Measurements from ENCODE around the gene CASZ1. TPM values are rescaled to one million over a fixed set of nuclear protein-coding genes. Genes with fewer than 3 reads are reported as not detected.

CASZ1 gene
- total RNA-seq, 1 donor from 2014 or later = 4.0 TPM

DNA sequence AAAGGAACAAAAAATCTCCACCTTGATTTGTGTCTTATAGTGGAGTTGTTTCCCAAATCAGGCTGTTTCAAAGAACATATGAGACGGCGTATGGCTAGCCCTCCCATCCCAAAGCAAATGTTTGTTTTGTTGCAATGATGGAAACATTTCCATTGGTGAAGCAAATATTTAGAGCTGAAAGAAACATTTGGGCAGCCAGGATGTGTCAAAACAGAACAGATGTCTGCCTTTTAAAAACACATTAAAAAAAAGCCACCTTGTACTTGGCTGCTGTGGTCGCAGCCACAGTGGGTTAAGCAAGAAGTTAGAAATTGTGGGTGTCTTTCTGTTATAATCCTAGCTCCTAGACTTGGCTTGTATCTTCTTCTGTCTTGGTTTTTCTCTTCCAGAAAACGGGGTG, 205.4 kb downstream of the CASZ1 start:
- no peak for DNase-seq (ENCODE audit: low read depth)
- Histone ChIP-seq H3K27me3 (ENCODE audit: insufficient read depth, low read length) (no peaks in the 10 kb centered on the region), H4K20me1 (ENCODE audit: insufficient read depth, low read length) (peaks cover 6% of the 10 kb centered on the region), H3K4me3 (ENCODE audit: insufficient read depth, low read depth, low read length) (no peak overlapping the region), H3K4me2 (ENCODE audit: low read length) (no peak overlapping the region), H3K27ac (ENCODE audit: low read depth, low read length) (no peak overlapping the region), H3K9me3 (ENCODE audit: insufficient read depth, low read depth, low read length) (no peaks in the 10 kb centered on the region), H3K9ac (ENCODE audit: low read length) (no peak overlapping the region), H3K79me2 (ENCODE audit: insufficient read depth, low read length) (no peaks in the 10 kb centered on the region), H3K36me3 (ENCODE audit: insufficient read depth, low read length) (no peaks in the 10 kb centered on the region), H3K4me1 (ENCODE audit: insufficient read depth, low read length) (no peaks in the 10 kb centered on the region), H2AFZ (ENCODE audit: low read depth, low read length) (no peak overlapping the region)
- no peak overlapping the region for H3K4me3 Mint-ChIP-seq (ENCODE audit: unreplicated experiment)
- no peak for FAIRE-seq
- TF ChIP-seq, protein P1, sequence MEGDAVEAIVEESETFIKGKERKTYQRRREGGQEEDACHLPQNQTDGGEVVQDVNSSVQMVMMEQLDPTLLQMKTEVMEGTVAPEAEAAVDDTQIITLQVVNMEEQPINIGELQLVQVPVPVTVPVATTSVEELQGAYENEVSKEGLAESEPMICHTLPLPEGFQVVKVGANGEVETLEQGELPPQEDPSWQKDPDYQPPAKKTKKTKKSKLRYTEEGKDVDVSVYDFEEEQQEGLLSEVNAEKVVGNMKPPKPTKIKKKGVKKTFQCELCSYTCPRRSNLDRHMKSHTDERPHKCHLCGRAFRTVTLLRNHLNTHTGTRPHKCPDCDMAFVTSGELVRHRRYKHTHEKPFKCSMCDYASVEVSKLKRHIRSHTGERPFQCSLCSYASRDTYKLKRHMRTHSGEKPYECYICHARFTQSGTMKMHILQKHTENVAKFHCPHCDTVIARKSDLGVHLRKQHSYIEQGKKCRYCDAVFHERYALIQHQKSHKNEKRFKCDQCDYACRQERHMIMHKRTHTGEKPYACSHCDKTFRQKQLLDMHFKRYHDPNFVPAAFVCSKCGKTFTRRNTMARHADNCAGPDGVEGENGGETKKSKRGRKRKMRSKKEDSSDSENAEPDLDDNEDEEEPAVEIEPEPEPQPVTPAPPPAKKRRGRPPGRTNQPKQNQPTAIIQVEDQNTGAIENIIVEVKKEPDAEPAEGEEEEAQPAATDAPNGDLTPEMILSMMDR (IDR thresholded peaks at IDR 0.05; ENCODE audit: insufficient read depth, low read depth, low read length) = no peak
- no peak for TF ChIP-seq EZH2 (IDR thresholded peaks at IDR 0.05; ENCODE audit: insufficient read depth, low read length)
- no peaks in the 10 kb centered on the region for H3K27me3 Mint-ChIP-seq (ENCODE audit: low read depth, unreplicated experiment)
- peaks cover 2% of the 10 kb centered on the region for H3K4me1 Mint-ChIP-seq (ENCODE audit: low read depth, unreplicated experiment)
- no peak overlapping the region for H3K27ac Mint-ChIP-seq (ENCODE audit: unreplicated experiment)
- no peaks in the 10 kb centered on the region for H3K9me3 Mint-ChIP-seq (ENCODE audit: unreplicated experiment)
- peaks cover 3% of the 10 kb centered on the region for H3K36me3 Mint-ChIP-seq (ENCODE audit: low read depth, unreplicated experiment)

DNA sequence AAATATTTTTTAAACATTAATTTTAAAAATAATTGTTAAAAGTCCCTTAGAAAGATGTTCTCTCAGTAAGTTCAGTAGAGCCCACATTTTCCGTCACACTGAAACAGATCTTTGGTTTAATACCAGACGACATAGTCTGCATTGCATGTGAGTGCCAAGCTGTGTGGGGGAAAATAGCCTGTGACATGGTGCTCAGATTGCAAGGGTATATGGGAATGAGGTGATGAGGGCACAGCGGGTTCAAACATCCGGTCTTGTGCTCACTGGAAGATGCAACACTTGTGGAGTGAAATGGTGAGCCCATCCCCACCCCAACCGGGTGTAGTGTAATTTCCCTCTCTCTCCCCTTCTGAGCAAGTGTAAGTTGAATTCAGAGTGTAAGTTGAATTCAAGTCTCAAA, 207.4 kb downstream of the CASZ1 start:
- Histone ChIP-seq H3K9ac (ENCODE audit: low read length) (no peak overlapping the region), H2AFZ (ENCODE audit: low read depth, low read length) (no peak overlapping the region), H3K9me3 (ENCODE audit: insufficient read depth, low read depth, low read length) (no peaks in the 10 kb centered on the region), H3K27me3 (ENCODE audit: insufficient read depth, low read length) (no peaks in the 10 kb centered on the region), H3K4me3 (ENCODE audit: insufficient read depth, low read depth, low read length) (no peak overlapping the region), H3K4me2 (ENCODE audit: low read length) (no peak overlapping the region), H3K36me3 (ENCODE audit: insufficient read depth, low read length) (no peaks in the 10 kb centered on the region), H3K4me1 (ENCODE audit: insufficient read depth, low read length) (no peaks in the 10 kb centered on the region), H3K79me2 (ENCODE audit: insufficient read depth, low read length) (no peaks in the 10 kb centered on the region), H4K20me1 (ENCODE audit: insufficient read depth, low read length) (peaks cover 6% of the 10 kb centered on the region), H3K27ac (ENCODE audit: low read depth, low read length) (no peak overlapping the region)
- Mint-ChIP-seq H3K27me3 (ENCODE audit: low read depth, unreplicated experiment) (no peaks in the 10 kb centered on the region), H3K36me3 (ENCODE audit: low read depth, unreplicated experiment) (no peaks in the 10 kb centered on the region), H3K4me3 (ENCODE audit: unreplicated experiment) (no peak overlapping the region), H3K9me3 (ENCODE audit: unreplicated experiment) (no peaks in the 10 kb centered on the region), H3K4me1 (ENCODE audit: low read depth, unreplicated experiment) (peaks cover 2% of the 10 kb centered on the region), H3K27ac (ENCODE audit: unreplicated experiment) (no peak overlapping the region)
- no peak for TF ChIP-seq EZH2 (IDR thresholded peaks at IDR 0.05; ENCODE audit: insufficient read depth, low read length)
- TF ChIP-seq, protein P1 (IDR thresholded peaks at IDR 0.05; ENCODE audit: insufficient read depth, low read depth, low read length) = no peak
- DNase-seq (ENCODE audit: low read depth) (no peak), FAIRE-seq (no peak)

DNA sequence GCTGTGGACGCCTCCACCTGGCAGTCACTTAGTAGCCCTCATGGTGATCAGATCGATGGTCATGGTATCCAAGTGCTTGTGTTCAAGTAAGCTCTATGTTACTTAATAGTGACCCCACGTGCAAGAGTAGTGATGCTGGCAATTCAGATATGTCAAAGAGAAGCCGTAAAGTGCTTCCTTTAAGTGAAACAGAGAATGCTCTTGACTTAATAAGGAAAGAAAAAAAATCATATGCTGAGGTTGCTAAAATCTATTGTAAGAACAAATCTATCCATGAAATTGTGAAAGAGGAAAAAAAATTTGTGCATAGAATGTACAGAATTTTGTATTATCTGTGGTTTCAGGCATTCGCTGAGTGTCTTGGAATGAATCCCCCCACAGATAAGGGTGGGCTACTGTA, 207.8 kb downstream of the CASZ1 start:
- no peak overlapping the region for H3K27ac ChIP-seq (ENCODE audit: low read depth, low read length)
- H4K20me1 ChIP-seq (ENCODE audit: insufficient read depth, low read length) = peaks cover 6% of the 10 kb centered on the region
- DNase-seq (ENCODE audit: low read depth) (no peak), FAIRE-seq (no peak)
- no peak overlapping the region for H3K4me3 ChIP-seq (ENCODE audit: insufficient read depth, low read depth, low read length)
- H3K9me3 ChIP-seq (ENCODE audit: insufficient read depth, low read depth, low read length) = no peaks in the 10 kb centered on the region
- peaks cover 2% of the 10 kb centered on the region for H3K4me1 Mint-ChIP-seq (ENCODE audit: low read depth, unreplicated experiment)
- H3K4me1 ChIP-seq (ENCODE audit: insufficient read depth, low read length) = no peaks in the 10 kb centered on the region
- H3K36me3 Mint-ChIP-seq (ENCODE audit: low read depth, unreplicated experiment) = no peaks in the 10 kb centered on the region
- H3K9ac ChIP-seq (ENCODE audit: low read length) = no peak overlapping the region
- H3K27ac Mint-ChIP-seq (ENCODE audit: unreplicated experiment) = no peak overlapping the region
- H3K36me3 ChIP-seq (ENCODE audit: insufficient read depth, low read length) = no peaks in the 10 kb centered on the region
- H3K79me2 ChIP-seq (ENCODE audit: insufficient read depth, low read length) = no peaks in the 10 kb centered on the region
- no peak overlapping the region for H2AFZ ChIP-seq (ENCODE audit: low read depth, low read length)
- no peaks in the 10 kb centered on the region for H3K27me3 ChIP-seq (ENCODE audit: insufficient read depth, low read length)
- H3K27me3 Mint-ChIP-seq (ENCODE audit: low read depth, unreplicated experiment) = no peaks in the 10 kb centered on the region
- TF ChIP-seq EZH2 (IDR thresholded peaks at IDR 0.05; ENCODE audit: insufficient read depth, low read length) = no peak
- TF ChIP-seq, protein P1 (IDR thresholded peaks at IDR 0.05; ENCODE audit: insufficient read depth, low read depth, low read length) = no peak
- H3K4me3 Mint-ChIP-seq (ENCODE audit: unreplicated experiment) = no peak overlapping the region
- no peaks in the 10 kb centered on the region for H3K9me3 Mint-ChIP-seq (ENCODE audit: unreplicated experiment)
- H3K4me2 ChIP-seq (ENCODE audit: low read length) = no peak overlapping the region

Other genes with a start within 250 kb of the CASZ1 start
- gene TARDBP, start 216.0 kb upstream of the CASZ1 start, total RNA-seq = 140 and 148 TPM in 2 replicates